Measurements from ENCODE around the gene BTBD2.
"Not testable (repeated sequence)": the region's sequence is repeated elsewhere in the genome, so short reads cannot be mapped to it uniquely, and the experiment has no call there.

BTBD2 gene

DNA sequence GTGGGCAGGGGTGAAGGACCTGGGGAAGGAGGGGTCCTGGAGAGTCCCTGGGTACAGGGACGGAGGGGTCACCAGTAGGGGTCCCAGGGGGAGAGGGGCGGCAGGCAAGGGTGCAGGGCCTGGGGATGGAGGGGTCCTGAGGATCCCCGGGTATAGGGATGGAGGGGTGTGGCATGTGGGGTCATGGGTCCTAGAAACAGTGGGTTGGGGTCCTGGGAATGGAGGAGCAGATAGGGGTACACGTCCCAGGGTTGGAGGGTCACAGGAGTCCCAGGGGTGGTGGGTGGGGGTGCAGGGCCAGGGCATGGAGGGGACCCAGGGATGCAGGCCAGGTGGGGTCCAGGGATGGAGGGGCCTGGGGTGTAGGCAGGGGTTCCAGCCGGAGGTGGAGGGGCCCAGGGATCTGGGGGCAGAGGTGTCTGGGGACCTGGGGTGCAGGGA, 1.4 kb downstream of the BTBD2 start:
- no peak for DNase-seq (ENCODE audit: low read depth in 2 of 2)

DNA sequence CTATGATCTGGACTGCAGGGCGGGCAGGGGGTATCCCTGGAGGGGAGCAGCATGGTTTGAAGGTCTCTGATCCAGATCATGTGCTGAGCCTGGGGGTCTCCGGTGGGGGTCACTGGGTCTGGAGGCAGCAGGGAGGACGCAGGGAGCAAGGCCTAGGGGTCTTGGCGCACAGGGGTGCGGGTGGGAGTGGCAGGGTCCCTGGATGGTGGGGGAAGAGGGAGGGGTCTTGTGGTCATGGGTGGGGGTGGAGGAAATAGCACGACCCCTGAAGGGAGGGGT, 1.9 kb downstream of the BTBD2 start:
- DNase-seq (ENCODE audit: low read depth in 2 of 2): no peak

DNA sequence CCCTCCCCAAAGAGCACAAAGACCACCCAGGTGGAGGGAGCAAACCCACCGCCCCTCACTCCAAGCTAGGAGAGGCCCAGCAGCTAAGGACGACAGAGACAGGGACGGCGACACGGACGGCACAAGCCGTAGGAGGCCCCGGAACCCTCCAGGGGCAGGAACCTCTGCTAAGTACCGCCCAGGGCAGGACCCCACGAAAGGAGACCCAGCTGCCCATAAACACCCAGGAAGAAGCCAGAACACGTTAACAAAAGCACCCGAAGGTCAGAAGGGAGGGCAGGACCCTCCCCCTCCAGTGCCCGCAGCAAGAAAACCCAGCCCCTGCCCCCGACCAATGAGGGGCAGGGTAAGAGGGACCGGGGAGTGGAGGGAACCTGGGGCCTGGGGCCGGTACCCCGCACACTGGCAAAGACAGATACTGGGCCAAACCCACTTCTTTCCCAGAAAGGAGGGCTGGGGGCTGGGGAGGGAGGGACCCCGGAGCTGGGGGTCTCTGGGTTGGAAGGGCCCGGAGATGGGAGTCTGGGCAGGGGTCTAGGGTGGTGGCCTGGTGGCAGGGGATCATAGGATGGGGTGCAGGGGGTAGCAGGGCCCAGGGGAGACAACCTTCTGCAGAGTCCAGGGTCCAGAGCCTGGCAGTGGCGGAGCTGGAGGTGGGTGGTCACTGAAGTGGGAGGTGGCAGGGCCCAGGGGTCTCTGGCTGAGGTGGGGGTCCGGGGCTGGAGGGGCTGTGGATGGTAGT, 2.4 kb downstream of the BTBD2 start:
- no peak for DNase-seq (ENCODE audit: low read depth in 2 of 2)

DNA sequence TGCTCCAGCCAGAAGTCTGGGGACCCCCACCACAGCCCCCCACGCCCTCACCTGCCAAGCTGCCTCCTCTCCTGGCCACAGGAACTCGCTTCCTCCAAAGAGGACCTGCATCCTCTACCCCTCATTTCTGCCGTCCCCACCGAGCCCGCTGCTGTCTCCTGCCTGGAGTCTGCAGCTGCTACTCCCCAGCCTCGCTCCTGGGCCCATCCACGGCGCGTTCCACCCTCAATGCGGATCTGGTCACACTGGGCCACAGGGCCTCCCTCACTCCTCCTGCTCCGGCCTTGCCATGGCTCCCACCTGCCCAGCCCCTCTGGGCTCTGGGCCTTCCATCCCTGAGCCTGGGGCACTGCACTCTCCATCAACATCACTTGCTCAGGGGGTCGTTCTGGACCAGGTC, 4.3 kb downstream of the BTBD2 start:
- DNase-seq (ENCODE audit: low read depth in 2 of 2): no peak

DNA sequence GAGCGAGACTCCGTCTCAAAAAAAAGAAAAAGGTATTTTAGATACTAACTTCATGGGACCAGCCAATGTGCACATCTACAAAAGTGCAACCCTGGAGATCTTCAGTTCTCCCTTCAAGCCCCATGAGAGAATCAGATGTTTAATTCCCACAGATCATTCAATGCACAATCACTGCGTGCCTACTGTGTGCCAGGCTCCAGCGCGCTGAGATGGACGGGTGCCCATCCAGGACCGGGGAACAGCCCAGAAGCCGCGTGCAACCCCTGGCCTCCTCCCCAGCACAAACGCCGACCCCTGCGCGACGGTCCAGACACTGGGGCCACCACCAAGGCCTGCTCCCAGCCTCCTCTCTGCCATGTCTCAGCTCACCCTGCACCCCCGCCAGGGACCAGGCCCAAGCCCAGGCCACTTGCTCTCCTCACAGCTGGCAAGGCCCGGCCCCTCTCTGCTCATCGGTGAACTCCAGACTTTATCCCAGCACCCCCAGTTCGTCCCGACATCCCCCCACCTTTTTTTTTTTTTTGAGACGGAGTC, 5.3 kb downstream of the BTBD2 start:
- DNase-seq (ENCODE audit: low read depth in 2 of 2): no peak

DNA sequence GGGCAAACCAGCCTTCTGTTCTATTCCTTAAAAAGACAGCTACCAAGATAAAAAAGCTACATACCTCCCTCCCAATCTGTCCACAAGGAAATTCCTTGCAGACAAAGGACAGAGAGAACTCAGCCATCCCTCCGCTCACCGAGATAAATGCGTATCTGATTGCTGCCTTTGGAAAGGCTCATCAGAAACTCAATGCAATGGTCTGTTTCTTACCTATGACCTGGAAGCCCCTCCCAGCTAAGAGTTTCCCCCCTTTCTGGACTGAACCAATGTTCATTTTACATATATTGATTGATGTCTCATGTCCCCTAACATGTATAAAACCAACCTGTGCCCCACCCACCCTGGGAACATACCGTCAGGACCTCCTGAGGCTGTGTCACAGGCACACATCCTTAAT, 11.6 kb downstream of the BTBD2 start:
- no peak for DNase-seq (ENCODE audit: low read depth in 2 of 2)

DNA sequence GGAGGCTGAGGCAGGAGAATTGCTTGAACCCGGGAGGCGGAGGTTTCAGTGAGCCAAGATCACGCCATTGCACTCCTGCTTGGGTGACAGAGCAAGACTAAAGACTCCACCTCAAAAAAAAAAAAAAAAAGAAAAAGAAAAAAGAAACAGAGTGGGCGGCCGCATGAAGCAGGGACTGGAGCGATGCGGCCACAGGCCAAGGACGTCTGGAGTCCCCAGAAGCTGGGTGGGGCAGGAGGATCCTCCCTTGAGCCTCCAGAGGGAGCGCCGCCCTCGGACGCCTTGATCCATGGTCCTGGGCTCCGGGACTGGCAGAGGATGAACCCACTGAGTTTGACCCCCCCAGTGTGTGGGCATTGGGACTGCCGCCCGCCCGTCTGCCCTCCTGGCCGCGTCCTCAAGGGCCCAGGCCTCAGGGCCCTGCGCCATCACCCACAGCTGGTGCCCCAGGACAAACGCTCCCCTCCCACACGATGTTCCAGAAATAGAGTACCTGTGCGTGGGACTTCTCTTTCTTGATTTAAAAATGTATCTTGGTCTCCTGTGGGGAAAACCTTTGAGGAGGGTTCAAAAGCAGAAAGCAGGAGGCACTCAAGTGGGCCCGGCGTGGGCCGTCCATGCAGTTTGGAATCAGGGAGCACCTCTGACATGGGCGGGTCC, 15.5 kb downstream of the BTBD2 start:
- DNase-seq (ENCODE audit: low read depth in 2 of 2): no peak

DNA sequence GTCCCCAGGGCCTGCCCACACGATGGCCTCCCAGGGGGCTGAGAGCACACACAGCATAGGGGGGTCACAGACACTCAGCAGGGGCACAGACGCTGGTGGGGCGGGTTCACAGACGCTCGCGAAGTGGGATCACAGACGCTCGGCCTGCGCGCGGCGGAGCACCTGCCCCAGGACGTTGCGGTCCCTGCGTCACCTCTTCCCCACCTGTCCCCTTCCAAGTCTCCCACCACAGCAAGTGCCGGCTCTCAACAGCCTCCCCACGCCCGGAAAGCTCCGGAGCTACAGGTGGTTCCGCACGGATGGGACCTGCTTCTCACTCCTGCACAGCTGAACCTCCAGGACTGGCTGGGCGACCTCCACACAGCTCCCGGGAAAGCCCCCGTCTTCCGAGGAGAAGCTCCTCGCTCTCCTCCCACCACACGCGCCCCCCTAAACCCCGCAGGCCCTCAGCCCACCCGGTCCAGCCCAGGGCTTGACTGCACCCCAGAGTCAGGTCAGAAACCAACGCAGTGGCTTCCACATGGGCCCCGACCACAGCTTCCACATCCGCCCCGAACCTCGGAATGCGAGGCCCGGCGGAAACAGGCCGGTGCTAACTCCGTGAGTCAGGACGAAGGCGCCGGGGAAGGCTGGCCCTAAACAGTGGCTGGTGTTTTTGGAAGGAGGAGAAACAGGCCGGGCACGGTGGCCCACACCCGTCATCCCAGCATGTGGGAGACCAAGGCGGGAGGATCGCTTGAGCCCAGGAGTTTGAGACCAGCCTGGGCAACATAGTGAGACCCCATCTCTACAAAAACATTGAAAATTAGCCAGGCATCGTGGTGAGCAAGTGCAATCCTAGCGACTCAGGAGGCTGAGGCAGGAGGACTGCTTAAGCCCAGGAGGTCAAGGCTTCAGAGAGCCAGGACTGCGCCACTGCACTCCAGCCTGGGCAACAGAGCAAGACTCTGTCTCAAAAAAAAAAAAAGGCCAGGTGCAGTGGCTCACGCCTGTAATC, 16.5 kb downstream of the BTBD2 start:
- no peak for DNase-seq (ENCODE audit: low read depth in 2 of 2)

DNA sequence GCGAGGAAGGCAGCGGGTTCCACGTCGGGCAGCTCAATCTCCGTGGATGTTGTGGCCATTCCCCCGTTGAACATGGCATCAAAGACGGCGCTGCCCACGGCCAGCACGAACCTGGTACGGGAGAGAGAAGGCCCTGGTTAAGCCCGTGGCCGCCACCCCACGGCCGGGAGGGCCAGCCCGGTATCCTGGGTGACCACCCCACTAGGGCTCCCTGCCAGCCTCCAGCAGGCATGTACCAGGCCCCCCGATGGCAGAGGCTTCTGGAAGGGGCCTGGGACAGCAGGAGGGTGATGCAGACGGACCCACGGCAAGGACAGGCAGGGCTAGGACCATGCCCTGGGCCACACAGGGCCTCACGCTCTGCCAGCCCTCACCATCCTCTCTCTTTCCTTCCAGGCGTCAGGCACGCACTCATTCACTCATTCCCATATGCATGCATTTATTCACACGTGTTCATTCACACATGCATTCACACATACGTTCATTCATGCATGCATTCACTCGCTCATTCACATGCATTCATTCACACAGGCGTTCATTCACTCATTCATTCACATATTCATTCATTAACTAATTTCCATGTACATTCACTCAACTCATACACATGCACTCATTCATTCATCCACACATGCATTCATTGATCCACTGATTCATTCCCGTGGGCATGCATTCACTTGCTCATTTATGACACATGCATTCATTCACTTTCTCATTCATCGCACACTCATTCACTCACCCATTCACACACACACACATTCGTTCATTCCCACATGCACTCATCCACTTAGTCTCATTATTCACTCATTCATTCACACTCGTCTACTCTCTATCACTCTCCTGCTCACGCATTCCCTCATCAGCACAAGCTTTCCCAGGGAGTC, 17.9 kb downstream of the BTBD2 start:
- DNase-seq (ENCODE audit: low read depth in 2 of 2): no peak

DNA sequence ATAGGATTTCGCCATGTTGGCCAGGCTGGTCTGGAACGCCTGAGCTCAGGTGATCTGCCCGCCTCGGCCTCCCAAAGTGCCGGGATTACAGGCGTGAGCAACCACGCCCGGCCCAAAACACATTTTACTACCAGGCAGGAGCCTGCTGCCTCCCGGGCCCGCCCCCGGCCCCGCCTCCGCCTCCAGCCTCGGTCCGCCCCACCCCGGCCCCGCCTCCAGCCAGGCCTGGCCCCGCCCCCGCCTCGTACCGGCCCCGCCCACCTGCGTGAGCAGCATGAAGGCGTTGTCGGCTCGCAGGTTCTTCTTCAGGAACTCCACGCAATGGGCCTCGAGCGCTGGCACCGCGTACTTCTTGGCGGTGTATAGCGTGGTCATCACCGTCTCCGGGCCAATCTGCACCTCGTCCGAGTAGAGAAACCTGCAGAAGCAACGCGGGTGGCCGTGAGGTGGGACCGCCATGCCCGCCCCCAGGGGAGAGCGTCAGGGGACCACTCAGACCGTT, 22.7 kb downstream of the BTBD2 start:
- no peak for DNase-seq (ENCODE audit: low read depth in 2 of 2)

DNA sequence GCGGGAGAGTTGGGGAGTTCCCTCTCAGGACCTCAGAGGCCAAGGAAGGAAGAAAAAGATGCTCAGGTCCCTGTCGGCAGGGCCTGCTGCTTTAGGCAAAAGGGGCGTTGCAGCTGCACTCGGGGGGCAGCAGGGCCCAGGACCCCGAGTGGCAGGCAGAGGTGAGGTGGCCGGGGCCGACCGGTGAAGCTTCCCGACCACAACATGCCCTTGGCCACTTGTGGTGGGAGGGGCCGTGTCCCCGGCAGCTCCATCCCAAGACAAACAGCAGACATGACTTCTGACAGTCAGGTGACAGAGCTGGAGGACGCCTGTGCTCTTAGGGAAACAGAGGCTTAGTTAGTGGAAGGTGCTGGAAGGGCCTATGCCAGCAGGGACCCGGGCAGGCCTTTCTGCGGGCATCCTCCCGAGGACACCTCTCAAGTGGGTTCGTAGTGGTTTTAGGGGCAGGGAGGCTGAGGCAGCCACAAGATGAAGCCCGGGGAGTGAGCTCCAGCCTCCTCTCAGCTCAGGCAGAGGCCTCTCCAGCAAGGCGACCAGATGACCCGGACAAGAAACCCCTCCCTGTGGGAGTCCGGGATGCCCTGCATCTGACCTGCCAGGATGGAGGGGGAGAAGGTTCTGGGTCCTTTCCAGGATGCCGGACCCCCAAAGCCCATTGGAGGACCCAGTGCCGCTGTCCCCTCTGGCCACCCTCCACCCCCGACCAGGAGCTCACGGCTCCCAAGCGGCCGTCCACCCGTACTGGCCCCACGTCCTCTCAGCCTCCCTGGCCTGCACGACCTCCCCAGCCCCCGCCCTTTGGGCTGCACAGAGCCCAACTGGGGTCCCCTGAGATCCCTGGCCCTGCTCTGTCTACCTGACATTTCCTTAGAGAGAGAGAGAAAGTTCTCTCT, 24.2 kb downstream of the BTBD2 start:
- DNase-seq (ENCODE audit: low read depth in 2 of 2): no peak

DNA sequence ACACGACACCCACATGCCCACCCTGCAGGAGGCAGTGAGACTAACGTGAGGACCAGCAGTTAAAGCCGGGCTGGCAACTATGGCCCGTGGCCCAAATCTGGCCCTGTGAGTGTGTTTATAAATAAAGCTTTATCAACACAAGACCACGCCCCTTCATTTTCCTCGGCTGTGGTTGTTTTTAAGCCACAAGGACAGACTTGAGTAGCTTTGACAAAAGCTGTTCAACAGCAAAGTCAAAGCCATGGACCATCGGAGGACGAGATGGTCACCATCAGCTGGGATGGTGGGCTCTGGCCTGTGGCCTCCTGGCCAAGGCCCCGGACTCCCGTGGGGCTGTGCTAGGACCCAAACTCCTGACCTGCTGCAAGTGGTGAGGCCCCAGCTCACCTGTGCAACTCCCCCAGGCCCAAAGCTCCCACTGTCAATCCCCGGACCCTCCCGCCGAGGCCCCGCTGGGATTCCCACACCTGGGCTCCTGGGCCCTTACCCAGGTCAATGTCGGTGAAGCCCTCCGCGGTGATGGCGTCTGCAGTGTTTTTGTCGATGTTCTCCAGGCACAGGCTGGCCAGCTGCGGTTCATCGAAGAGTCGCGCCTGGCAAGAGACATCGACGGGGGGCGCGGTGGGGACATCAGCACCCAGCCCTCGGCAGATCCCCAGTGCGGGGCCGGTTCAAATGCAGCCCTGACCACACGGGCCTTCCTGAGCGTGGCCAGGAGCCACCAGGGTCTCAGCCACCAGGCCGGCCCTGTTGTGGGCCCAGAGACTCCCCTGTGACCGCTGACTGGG, 25.1 kb downstream of the BTBD2 start:
- DNase-seq (ENCODE audit: low read depth in 2 of 2): no peak

DNA sequence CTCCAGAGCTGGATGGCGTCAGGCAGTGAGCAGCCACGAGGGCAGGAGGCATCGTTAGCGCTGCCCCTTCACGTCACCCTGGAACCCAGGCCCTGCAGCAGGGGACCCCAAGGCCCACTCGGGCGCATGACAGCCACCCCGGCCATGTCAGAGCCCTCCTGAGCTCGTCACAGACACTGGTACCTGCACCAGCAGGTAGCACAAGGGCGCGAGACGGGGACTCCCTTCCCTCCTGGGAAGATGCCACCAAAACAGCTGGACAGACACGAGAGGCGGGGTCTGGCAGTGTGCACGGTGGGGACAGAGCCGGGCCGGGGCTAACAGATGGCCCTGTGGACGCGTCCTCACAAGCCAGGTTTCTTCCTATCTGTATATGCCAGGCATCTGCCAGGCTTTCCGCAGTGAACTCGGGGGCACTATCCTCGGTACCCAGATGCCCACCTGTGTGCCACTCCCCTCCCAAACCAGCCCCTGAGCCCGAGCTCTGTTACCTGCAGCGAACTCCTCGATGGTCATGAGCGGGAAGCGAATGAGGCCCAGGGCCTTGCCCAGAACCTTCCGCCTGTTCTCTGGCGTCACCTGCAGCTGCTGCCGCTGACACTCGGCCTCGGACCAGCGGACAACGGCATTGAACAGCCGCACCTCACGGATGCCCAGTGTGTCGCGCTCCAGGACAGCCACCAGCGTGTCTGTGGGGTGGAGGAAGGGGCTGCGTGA, 25.8 kb downstream of the BTBD2 start:
- DNase-seq (ENCODE audit: low read depth in 2 of 2): no peak

DNA sequence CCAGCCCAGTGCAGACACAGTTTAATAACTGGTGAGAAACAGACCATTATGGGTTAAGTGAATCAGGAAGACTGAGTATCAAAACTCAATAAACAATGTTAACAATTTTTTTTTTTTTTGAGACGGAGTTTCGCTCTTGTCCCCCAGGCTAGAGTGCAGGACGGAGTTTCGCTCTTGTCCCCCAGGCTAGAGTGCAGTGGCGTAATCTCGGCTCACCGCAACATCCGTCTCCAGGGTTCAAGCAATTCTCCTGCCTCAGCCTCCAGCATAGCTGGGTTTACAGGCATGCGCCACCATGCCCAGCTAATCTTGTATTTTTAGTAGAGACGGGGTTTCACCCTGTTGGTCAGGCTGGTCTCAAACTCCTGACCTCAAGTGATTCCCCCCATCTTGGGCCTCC, 27.1 kb downstream of the BTBD2 start:
- DNase-seq (ENCODE audit: low read depth in 2 of 2): not testable (repeated sequence)

DNA sequence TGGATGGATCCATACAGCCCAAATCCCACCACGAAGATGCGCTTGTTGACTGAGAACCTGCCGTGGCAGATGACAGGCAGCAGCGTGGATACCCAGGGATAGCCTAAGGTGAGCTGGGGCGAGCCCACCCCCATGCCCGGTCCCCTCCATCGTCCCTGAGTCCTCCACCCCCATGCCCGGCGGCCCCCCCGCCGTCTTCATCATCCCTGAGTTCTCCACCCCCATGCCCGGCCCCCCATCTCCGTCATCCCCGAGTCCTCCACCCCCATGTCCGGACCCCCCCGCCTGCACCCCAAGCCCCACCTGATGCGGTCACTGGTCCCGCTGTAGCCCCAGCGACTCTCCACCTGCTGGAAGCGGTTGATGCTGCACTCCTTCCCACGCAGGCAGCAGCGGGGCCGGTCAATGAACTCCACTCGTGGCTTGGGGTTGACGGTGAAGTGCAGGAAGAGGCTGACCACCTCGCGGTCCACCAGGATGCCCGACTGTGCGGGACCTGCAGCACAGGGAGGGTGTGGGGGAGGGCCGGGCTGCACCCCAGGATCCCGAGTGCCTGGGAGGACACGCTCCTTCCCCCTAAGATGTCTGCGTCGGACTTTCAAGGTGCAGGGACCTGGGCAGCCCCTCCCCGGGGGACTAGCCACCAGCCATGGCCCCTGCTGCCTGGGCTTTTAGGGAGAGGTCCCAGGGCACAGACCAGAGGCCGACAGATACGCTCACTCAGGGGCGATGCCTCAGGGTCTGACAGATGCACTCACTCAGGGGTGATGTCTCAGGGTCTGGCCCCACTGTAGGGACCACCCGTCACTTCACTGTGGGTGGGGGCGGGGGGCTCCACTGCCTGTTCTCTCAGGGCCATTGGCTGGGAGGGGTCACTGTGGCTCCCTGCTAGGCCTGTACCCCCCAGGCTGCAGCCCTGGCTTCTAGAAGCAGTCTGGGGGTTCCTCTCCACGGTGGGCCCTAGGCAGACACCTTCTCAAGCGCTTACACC, 28.0 kb downstream of the BTBD2 start:
- no peak for DNase-seq (ENCODE audit: low read depth in 2 of 2)

DNA sequence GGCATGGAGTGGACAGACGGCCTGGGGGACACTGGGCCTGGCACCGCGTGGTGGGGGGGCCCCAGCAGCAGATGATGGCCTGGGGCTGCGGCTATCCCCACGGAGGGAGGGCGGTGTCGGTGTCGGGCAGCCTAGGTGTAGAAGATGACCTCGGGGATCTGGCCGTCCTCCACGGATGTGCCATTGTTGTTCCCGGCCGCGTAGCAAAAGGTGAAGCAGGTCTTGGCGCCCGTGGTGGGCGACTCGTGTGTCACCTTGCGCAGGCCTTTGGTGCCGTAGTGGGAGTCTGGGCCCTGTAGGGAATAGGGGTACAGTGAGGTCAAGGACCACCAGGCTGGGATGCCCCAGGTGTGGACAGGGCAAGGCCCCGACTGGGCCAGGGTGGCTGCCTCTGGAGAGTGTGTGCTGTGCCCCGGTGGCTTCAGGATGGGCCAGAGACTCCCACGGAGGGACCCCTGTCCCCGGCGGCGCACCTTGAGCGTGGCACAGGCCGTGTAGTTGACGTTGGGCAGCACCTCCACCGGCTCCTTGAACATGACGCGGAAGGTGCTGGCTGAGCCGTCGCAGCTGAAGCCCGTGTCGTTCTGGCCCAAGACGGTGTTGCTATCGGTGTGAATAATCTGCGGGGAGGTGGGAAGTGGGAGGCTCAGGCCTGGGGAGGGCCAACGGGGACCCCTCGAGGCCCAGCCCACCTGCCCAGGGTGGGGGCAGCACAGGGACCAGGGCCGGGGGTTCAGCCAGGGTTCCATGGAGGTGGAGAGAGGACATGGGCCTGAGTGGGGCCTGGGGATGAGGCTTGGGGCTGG, 29.0 kb downstream of the BTBD2 start:
- DNase-seq (ENCODE audit: low read depth in 2 of 2): no peak
